SK-N-SH (cell line): Measurements from ENCODE around the gene NHERF2.

Source experiments
- CTCF ChIP-seq: fragments of 200-600 bp; sonication (generic); IDR thresholded peaks from 2 replicates; pipeline ENCODE4 v1.6.1; 2017; ENCODE audit warnings: antibody characterized with exemption, mild to moderate bottlenecking, moderate library complexity
- EP300 ChIP-seq, 2 experiments: IDR thresholded peaks; 2 replicates each; pipeline versions ENCODE4 v1.4.0 to v1.6.1; 2012; ENCODE audit warnings: borderline replicate concordance in 1 of 2, low read depth in 1 of 2, low read length in 1 of 2
- JUND ChIP-seq: IDR thresholded peaks from 2 replicates; pipeline ENCODE4 v1.4.0; 2012
- MAX ChIP-seq: IDR thresholded peaks from 2 replicates; pipeline ENCODE4 v1.4.0; 2012; ENCODE audit warnings: low read depth
- NFIC ChIP-seq: IDR thresholded peaks from 2 replicates; pipeline ENCODE4 v1.4.0; 2012; ENCODE audit warnings: borderline replicate concordance
- NRF1 ChIP-seq: IDR thresholded peaks from 2 replicates; pipeline ENCODE4 v1.6.1; 2012; ENCODE audit warnings: low read depth, mild to moderate bottlenecking, low read length
- PBX3 ChIP-seq: IDR thresholded peaks from 2 replicates; pipeline ENCODE4; 2012
- RAD21 ChIP-seq: IDR thresholded peaks from 2 replicates; pipeline ENCODE4 v1.6.1; 2012; ENCODE audit warnings: mild to moderate bottlenecking, low read length
- SMC3 ChIP-seq: IDR thresholded peaks from 2 replicates; pipeline ENCODE4 v1.6.1; 2012; ENCODE audit warnings: low read depth, low read length, improper control_type of control experiment
- TAF1 ChIP-seq: IDR thresholded peaks from 2 replicates; pipeline ENCODE4 v1.6.1; 2012; ENCODE audit warnings: low read depth, mild to moderate bottlenecking, low read length, moderate library complexity, borderline replicate concordance
- TCF12 ChIP-seq: IDR thresholded peaks from 2 replicates; pipeline ENCODE4 v1.4.0; 2012
- TF ChIP-seq, protein P1 (sequence below): IDR thresholded peaks from 2 replicates; pipeline ENCODE4 v1.6.1; 2012; ENCODE audit warnings: mild to moderate bottlenecking, low read depth, low read length, moderate library complexity

GRCh38 chr16:1998360-1998835 lies 28.3 kb upstream of the NHERF2 start:
- TF ChIP-seq EP300 (IDR thresholded peaks at IDR 0.05; ENCODE audit: borderline replicate concordance in 1 of 2, low read depth in 1 of 2, low read length in 1 of 2) (no peak), SMC3 (no peak), TAF1 (no peak), RAD21 (no peak), TCF12 (no peak), CTCF (no peak), NRF1 (no peak), JUND (no peak), NFIC (no peak), MAX (no peak), PBX3 (no peak)
- TF ChIP-seq, protein P1, sequence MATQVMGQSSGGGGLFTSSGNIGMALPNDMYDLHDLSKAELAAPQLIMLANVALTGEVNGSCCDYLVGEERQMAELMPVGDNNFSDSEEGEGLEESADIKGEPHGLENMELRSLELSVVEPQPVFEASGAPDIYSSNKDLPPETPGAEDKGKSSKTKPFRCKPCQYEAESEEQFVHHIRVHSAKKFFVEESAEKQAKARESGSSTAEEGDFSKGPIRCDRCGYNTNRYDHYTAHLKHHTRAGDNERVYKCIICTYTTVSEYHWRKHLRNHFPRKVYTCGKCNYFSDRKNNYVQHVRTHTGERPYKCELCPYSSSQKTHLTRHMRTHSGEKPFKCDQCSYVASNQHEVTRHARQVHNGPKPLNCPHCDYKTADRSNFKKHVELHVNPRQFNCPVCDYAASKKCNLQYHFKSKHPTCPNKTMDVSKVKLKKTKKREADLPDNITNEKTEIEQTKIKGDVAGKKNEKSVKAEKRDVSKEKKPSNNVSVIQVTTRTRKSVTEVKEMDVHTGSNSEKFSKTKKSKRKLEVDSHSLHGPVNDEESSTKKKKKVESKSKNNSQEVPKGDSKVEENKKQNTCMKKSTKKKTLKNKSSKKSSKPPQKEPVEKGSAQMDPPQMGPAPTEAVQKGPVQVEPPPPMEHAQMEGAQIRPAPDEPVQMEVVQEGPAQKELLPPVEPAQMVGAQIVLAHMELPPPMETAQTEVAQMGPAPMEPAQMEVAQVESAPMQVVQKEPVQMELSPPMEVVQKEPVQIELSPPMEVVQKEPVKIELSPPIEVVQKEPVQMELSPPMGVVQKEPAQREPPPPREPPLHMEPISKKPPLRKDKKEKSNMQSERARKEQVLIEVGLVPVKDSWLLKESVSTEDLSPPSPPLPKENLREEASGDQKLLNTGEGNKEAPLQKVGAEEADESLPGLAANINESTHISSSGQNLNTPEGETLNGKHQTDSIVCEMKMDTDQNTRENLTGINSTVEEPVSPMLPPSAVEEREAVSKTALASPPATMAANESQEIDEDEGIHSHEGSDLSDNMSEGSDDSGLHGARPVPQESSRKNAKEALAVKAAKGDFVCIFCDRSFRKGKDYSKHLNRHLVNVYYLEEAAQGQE = no peak
